ENCODE results near the gene CADM1. TPM values are rescaled to one million over a fixed set of nuclear protein-coding genes. Genes with fewer than 3 reads are reported as not detected.

CADM1 gene
- total and polyA plus RNA-seq, 9 of the 15 experiments (the other 6 are each of a cell fraction or from before 2014, with no cell fraction given): 0.42 TPM; not detected in 8

DNA sequence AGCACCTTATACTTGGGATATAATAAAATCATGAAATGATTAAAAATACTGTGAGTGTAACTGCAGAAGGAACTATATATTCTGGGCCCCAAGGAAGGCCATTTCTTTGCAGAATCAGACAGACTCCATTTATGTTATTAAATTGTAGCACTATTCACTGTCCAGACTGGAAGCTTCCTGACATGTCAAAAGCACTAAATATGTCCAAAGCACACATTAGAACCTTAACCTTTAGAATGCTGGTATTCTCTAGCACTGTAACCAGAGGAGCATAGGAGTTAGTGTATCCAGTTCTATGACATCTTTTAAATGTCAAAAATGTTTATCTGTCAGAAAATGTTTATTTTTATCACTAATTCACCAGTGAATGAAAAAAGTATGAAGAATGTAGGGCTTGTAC is 246.9 kb downstream of the CADM1 start (continued):
- TF ChIP-seq DLX4 (CRISPR knock-in tag; IDR thresholded peaks at IDR 0.05) (no peak), ZNF133 (CRISPR knock-in tag; IDR thresholded peaks at IDR 0.05) (no peak), EP400 (IDR thresholded peaks at IDR 0.05) (no peak), CCAR2 (IDR thresholded peaks at IDR 0.05; ENCODE audit: low read depth, low read length) (no peak)
- TF ChIP-seq, protein P1, sequence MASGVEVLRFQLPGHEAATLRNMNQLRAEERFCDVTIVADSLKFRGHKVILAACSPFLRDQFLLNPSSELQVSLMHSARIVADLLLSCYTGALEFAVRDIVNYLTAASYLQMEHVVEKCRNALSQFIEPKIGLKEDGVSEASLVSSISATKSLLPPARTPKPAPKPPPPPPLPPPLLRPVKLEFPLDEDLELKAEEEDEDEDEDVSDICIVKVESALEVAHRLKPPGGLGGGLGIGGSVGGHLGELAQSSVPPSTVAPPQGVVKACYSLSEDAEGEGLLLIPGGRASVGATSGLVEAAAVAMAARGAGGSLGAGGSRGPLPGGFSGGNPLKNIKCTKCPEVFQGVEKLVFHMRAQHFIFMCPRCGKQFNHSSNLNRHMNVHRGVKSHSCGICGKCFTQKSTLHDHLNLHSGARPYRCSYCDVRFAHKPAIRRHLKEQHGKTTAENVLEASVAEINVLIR (CRISPR knock-in tag; IDR thresholded peaks at IDR 0.05): no peak

DNA sequence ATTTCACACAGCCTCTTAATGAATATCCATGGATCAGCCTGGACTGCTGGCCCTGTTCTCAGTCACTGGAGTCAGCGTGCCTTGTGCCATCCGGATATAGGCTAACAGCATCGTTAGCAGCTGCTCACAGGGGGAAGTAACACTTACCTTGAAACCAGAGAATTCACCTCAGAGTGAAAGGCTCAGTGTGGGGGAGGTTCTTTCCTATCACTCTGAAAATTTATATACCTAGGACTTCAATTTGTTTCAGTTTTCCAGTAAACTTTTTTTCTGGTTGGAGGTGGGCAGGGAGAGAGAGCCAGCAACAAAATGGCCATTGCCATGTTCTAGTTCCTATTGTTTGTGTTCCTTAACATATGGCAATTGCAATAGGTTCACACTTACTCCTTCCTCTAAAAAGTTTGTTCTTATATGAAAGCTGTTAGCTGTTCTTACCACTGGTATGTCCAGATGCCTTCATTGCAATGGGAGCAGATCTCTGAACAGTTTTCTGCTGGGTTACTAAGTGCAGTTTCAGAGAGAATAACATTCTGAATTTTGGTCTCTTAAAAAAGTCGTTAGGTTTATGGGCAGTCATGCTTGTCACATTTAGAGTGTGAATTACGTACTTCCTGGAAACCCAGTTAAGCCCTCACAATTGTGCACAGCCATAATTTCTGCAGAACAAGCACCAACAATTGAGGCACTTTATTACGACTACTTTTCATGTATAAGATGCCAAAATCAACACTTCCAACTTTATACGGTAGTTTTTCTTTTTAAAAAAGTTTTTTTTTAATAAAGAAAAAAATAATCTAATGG is 247.6 kb downstream of the CADM1 start:
- no TSS peak for BruUV-seq (replicated peaks)
- Histone ChIP-seq H4K20me1 (replicated peaks; ENCODE audit: control insufficient read depth, insufficient read depth, low read length) (no peaks in the 10 kb centered on the region), H3K9ac (ENCODE audit: insufficient read depth in 1 of 2, low read depth in 2 of 2, low read length in 2 of 2) (no peak overlapping the region), H3K36me3 (ENCODE audit: control insufficient read depth, insufficient read depth, low read length) (no peaks in the 10 kb centered on the region), H3K79me2 (ENCODE audit: control insufficient read depth, insufficient read depth, low read length) (no peaks in the 10 kb centered on the region), H3K4me2 (ENCODE audit: insufficient read depth, low read length) (no peak overlapping the region), H3K27me3 (ENCODE audit: control insufficient read depth in 2 of 2, insufficient read depth in 2 of 2, low read length in 2 of 2) (no peaks in the 10 kb centered on the region), H3K4me3 (no peak overlapping the region), H3K4me1 (replicated peaks in 1 of 2; ENCODE audit: control insufficient read depth in 2 of 2, insufficient read depth in 2 of 2, low read length in 2 of 2) (no peaks in the 10 kb centered on the region), H3K27ac (ENCODE audit: extremely low read depth, low read depth, low read length) (no peak overlapping the region), H3K9me1 (ENCODE audit: control insufficient read depth, insufficient read depth, low read length) (no peaks in the 10 kb centered on the region), H2AFZ (ENCODE audit: low read depth, low read length) (no peak overlapping the region), H3K9me3 (replicated peaks; ENCODE audit: control insufficient read depth, insufficient read depth, low read depth, low read length) (no peaks in the 10 kb centered on the region)
- TF ChIP-seq ZNF778 (CRISPR knock-in tag; IDR thresholded peaks at IDR 0.05): no peak
- TF ChIP-seq CSDE1 (IDR thresholded peaks at IDR 0.05): no peak
- TF ChIP-seq HEY1 (CRISPR knock-in tag; IDR thresholded peaks at IDR 0.05; ENCODE audit: borderline replicate concordance): no peak
- TF ChIP-seq ETV1 (tag; conservative IDR thresholded peaks at IDR 0.05; ENCODE audit: low read depth): no peak
- TF ChIP-seq RBM17 (IDR thresholded peaks at IDR 0.05; ENCODE audit: borderline replicate concordance, low read depth, low read length): no peak
- TF ChIP-seq, protein P2, sequence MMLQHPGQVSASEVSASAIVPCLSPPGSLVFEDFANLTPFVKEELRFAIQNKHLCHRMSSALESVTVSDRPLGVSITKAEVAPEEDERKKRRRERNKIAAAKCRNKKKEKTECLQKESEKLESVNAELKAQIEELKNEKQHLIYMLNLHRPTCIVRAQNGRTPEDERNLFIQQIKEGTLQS (IDR thresholded peaks at IDR 0.05): no peak
- TF ChIP-seq, protein P2 (CRISPR knock-in tag; conservative IDR thresholded peaks at IDR 0.05): no peak
- TF ChIP-seq ZNF583 (CRISPR knock-in tag; IDR thresholded peaks at IDR 0.05): no peak
- no peak for TF ChIP-seq BACH1 (tag; IDR thresholded peaks at IDR 0.05)
- TF ChIP-seq CREBBP (IDR thresholded peaks at IDR 0.05; ENCODE audit: low read depth, low read length): no peak
- TF ChIP-seq KDM4B (IDR thresholded peaks at IDR 0.05; ENCODE audit: borderline replicate concordance in 2 of 2, low read depth in 1 of 2): no peak
- no peak for TF ChIP-seq NFE2L1 (tag; IDR thresholded peaks at IDR 0.05; ENCODE audit: borderline replicate concordance, low read depth)
- TF ChIP-seq MEIS2 (IDR thresholded peaks at IDR 0.05; ENCODE audit: partially characterized antibody): no peak
- no peak for TF ChIP-seq POLR2B (IDR thresholded peaks at IDR 0.05; ENCODE audit: low read depth, partially characterized antibody)
- ChIA-PET POLR2A (no interaction called here), CTCF (ENCODE audit: low intra/inter-chr PET ratio) (no interaction called here)
- 3% methylated on average over 7 of the region's 7 CpGs for WGBS (ENCODE audit: insufficient coverage, low coverage, missing lambda C conversion rate)
- no peak for ATAC-seq
- in situ Hi-C loops (cut with MboI) (no loop called here), intact Hi-C loops (cut with micrococcal nuclease) (no loop called here)
- FAIRE-seq: no peak
- no peak for DNase-seq (ENCODE audit: extremely low read depth in 1 of 4, low spot score in 3 of 4)

Measured in K562 (cell line).